GM19035 (cell line): ENCODE results near the gene LDLR.
"Not testable (repeated sequence)": the region's sequence is repeated elsewhere in the genome, so short reads cannot be mapped to it uniquely, and the experiment has no call there.

ENCODE experiments used
- ATAC-seq: cut with Tn5 transposase; IDR thresholded peaks from one replicate; pipeline ENCODE4 v1.9.1; 2021; ENCODE audit not compliant: unreplicated experiment

Gene LDLR

GRCh38 chr19:11070123-11070522 is 19.1 kb upstream of the LDLR start:
- ATAC-seq, result no peak

- no peak for ATAC-seq
Observed at GRCh38 chr19:11073568-11073967, 15.7 kb upstream of the LDLR start.

GRCh38 chr19:11076792-11077191 is 12.5 kb upstream of the LDLR start:
- not testable (repeated sequence) for ATAC-seq

- no peak for ATAC-seq
Observed at GRCh38 chr19:11078893-11079292, 10.4 kb upstream of the LDLR start.

GRCh38 chr19:11079999-11080398 is 9.3 kb upstream of the LDLR start:
- no peak for ATAC-seq

GRCh38 chr19:11087870-11088505 is 1.3 kb upstream of the LDLR start:
- no peak for ATAC-seq

GRCh38 chr19:11088506-11089253 is 583 bp upstream of the LDLR start:
- ATAC-seq, result no peak

- not testable (repeated sequence) for ATAC-seq
Observed at GRCh38 chr19:11090014-11090263, 676 bp downstream of the LDLR start.

GRCh38 chr19:11090264-11090996 is 1.2 kb downstream of the LDLR start:
- ATAC-seq, result peak; percentile 72

GRCh38 chr19:11090997-11091702 is 1.9 kb downstream of the LDLR start:
- ATAC-seq, result no peak

- ATAC-seq, result no peak
Observed at GRCh38 chr19:11091703-11092153, 2.5 kb downstream of the LDLR start.

GRCh38 chr19:11092181-11092538 is 2.9 kb downstream of the LDLR start:
- ATAC-seq, result no peak

GRCh38 chr19:11093689-11094238 is 4.5 kb downstream of the LDLR start:
- no peak for ATAC-seq

GRCh38 chr19:11094520-11094894 is 5.2 kb downstream of the LDLR start:
- no peak for ATAC-seq

- ATAC-seq, result peak; percentile 47
Observed at GRCh38 chr19:11096210-11096841, 7.1 kb downstream of the LDLR start.

- not testable (repeated sequence) for ATAC-seq
Observed at GRCh38 chr19:11097367-11097766, 8.1 kb downstream of the LDLR start.

GRCh38 chr19:11098327-11098726 is 9.1 kb downstream of the LDLR start:
- ATAC-seq, result no peak

- ATAC-seq, result no peak
Observed at GRCh38 chr19:11098861-11099260, 9.6 kb downstream of the LDLR start.

GRCh38 chr19:11100049-11100448 is 10.8 kb downstream of the LDLR start:
- ATAC-seq, result no peak

- ATAC-seq, result no peak
Observed at GRCh38 chr19:11101057-11101456, 11.8 kb downstream of the LDLR start.

- no peak for ATAC-seq
Observed at GRCh38 chr19:11102944-11103343, 13.7 kb downstream of the LDLR start.
